ENCODE results near the gene DCC. TPM values are rescaled to one million over a fixed set of nuclear protein-coding genes. Genes with fewer than 3 reads are reported as not detected.

Gene DCC
- total and polyA plus RNA-seq, 2 donors (not counting 1 experiment from before 2014, with no cell fraction given), result not detected

- ChIA-PET CTCF (no interaction called here), POLR2A (no interaction called here)
- H3K27ac Mint-ChIP-seq, result no peak overlapping the region
- ATAC-seq (ENCODE audit: low read depth), result no peak
- Histone ChIP-seq H3K9me3 (ENCODE audit: control extremely low read depth in 1 of 3, control insufficient read depth in 2 of 3, insufficient read depth in 1 of 3, low read length in 2 of 3) (peaks cover 0 to 10% (median 0%) of the 10 kb centered on the region in 3 donors), H3K4me3 (ENCODE audit: control extremely low read depth in 1 of 5, extremely low read depth in 1 of 5, insufficient read depth in 1 of 5, low read depth in 2 of 5, low read length in 4 of 5) (no peak overlapping the region), H3K36me3 (replicated peaks in 1 of 2; ENCODE audit: control extremely low read depth in 1 of 2, control insufficient read depth in 1 of 2, extremely low read depth in 1 of 2, insufficient read depth in 2 of 2, low read length in 1 of 2) (no peaks in the 10 kb centered on the region), H3K79me2 (ENCODE audit: control insufficient read depth, insufficient read depth, low read length) (no peaks in the 10 kb centered on the region), H3K4me2 (replicated peaks; ENCODE audit: low read depth, low read length, poor library complexity, severe bottlenecking) (no peak overlapping the region), H3K4me1 (ENCODE audit: control insufficient read depth in 2 of 2, insufficient read depth in 2 of 2, low read length in 2 of 2) (no peaks in the 10 kb centered on the region), H3K27me3 (replicated peaks in 1 of 4; ENCODE audit: control extremely low read depth in 1 of 4, control insufficient read depth in 3 of 4, insufficient read depth in 4 of 4, low read length in 3 of 4) (no peaks in the 10 kb centered on the region), H3K9ac (ENCODE audit: low read length) (no peak overlapping the region), H2AFZ (ENCODE audit: insufficient read depth, low read depth, low read length, poor library complexity, severe bottlenecking) (no peak overlapping the region), H4K20me1 (ENCODE audit: control insufficient read depth, insufficient read depth, low read length, poor library complexity, severe bottlenecking) (no peaks in the 10 kb centered on the region), H3K27ac (ENCODE audit: low read length in 2 of 2) (no peak overlapping the region)
- H3K27me3 Mint-ChIP-seq, result no peaks in the 10 kb centered on the region
- no peak for DNase-seq
- intact Hi-C loops (cut with micrococcal nuclease), result no loop called here
- TF ChIP-seq CTCF (IDR thresholded peaks at IDR 0.05), result no peak
- no peak for TF ChIP-seq EZH2 (IDR thresholded peaks at IDR 0.05; ENCODE audit: borderline replicate concordance, insufficient read depth, low read depth, low read length, poor library complexity, severe bottlenecking)
- WGBS (ENCODE audit: insufficient coverage), result 91% methylated on average over 1 of the region's 2 CpGs
- no peaks in the 10 kb centered on the region for H3K4me1 Mint-ChIP-seq
- H3K9me3 Mint-ChIP-seq (ENCODE audit: insufficient read depth), result no peaks in the 10 kb centered on the region
- H3K4me3 Mint-ChIP-seq, result no peak overlapping the region
These were observed 1132.5 kb downstream of the DCC start for GRCh38 chr18:53472546-53472945.

GRCh38 chr18:53478155-53478554 lies 1138.2 kb downstream of the DCC start:
- ChIA-PET CTCF (no interaction called here), POLR2A (no interaction called here)
- Histone ChIP-seq H3K79me2 (ENCODE audit: control insufficient read depth, insufficient read depth, low read length) (no peaks in the 10 kb centered on the region), H3K27me3 (replicated peaks in 1 of 4; ENCODE audit: control extremely low read depth in 1 of 4, control insufficient read depth in 3 of 4, insufficient read depth in 4 of 4, low read length in 3 of 4) (no peaks in the 10 kb centered on the region), H3K4me1 (ENCODE audit: control insufficient read depth in 2 of 2, insufficient read depth in 2 of 2, low read length in 2 of 2) (no peaks in the 10 kb centered on the region), H2AFZ (ENCODE audit: insufficient read depth, low read depth, low read length, poor library complexity, severe bottlenecking) (no peak overlapping the region), H3K36me3 (replicated peaks in 1 of 2; ENCODE audit: control extremely low read depth in 1 of 2, control insufficient read depth in 1 of 2, extremely low read depth in 1 of 2, insufficient read depth in 2 of 2, low read length in 1 of 2) (no peaks in the 10 kb centered on the region), H4K20me1 (ENCODE audit: control insufficient read depth, insufficient read depth, low read length, poor library complexity, severe bottlenecking) (no peaks in the 10 kb centered on the region), H3K4me3 (ENCODE audit: control extremely low read depth in 1 of 5, extremely low read depth in 1 of 5, insufficient read depth in 1 of 5, low read depth in 2 of 5, low read length in 4 of 5) (no peak overlapping the region), H3K9ac (ENCODE audit: low read length) (no peak overlapping the region), H3K9me3 (ENCODE audit: control extremely low read depth in 1 of 3, control insufficient read depth in 2 of 3, insufficient read depth in 1 of 3, low read length in 2 of 3) (peaks cover 0 to 7% (median 0%) of the 10 kb centered on the region in 3 donors), H3K27ac (ENCODE audit: low read length in 2 of 2) (no peak overlapping the region), H3K4me2 (replicated peaks; ENCODE audit: low read depth, low read length, poor library complexity, severe bottlenecking) (no peak overlapping the region)
- H3K27ac Mint-ChIP-seq, result no peak overlapping the region
- no peak for DNase-seq
- no peaks in the 10 kb centered on the region for H3K27me3 Mint-ChIP-seq
- TF ChIP-seq EZH2 (IDR thresholded peaks at IDR 0.05; ENCODE audit: borderline replicate concordance, insufficient read depth, low read depth, low read length, poor library complexity, severe bottlenecking) (no peak), CTCF (IDR thresholded peaks at IDR 0.05) (no peak)
- H3K4me3 Mint-ChIP-seq, result no peak overlapping the region
- no peaks in the 10 kb centered on the region for H3K4me1 Mint-ChIP-seq
- intact Hi-C loops (cut with micrococcal nuclease), result no loop called here
- no peaks in the 10 kb centered on the region for H3K9me3 Mint-ChIP-seq (ENCODE audit: insufficient read depth)
- no peak for ATAC-seq (ENCODE audit: low read depth)
- WGBS (ENCODE audit: insufficient coverage), result no CpG with 5 or more reads among the region's 3 CpGs

Measured in B cell (primary cell).